Mesenchymal stem cell (in vitro differentiated cells and primary cell): Measurements from ENCODE around the gene NAALADL2.

Experiments
- DNase-seq: peaks from one replicate; pipeline ENCODE4 v3.0.0-alpha.2; 2013
- H2AFZ ChIP-seq: one replicate; pipeline ENCODE4 v1.6.1; 2013; ENCODE audit warnings: low read depth, mild to moderate bottlenecking, control low read depth, inconsistent platforms, low read length, moderate library complexity
- H2AK5ac ChIP-seq: 2 replicates; pipeline ENCODE4 v1.6.1; 2013; ENCODE audit warnings: low read length, moderate library complexity, mild to moderate bottlenecking, inconsistent platforms; ENCODE audit not compliant: severe bottlenecking
- H2BK120ac ChIP-seq: one replicate; pipeline ENCODE4 v1.6.1; 2013; ENCODE audit warnings: low read depth, mild to moderate bottlenecking, inconsistent platforms, low read length, moderate library complexity
- H2BK12ac ChIP-seq, 2 experiments: one replicate each; pipeline ENCODE4 v1.6.1; 2013; ENCODE audit warnings: inconsistent platforms in 2 of 2, low read length in 2 of 2, mild to moderate bottlenecking in 2 of 2, moderate library complexity in 2 of 2, control low read depth in 1 of 2
- H2BK15ac ChIP-seq: one replicate; pipeline ENCODE4 v1.6.1; 2013; ENCODE audit warnings: mild to moderate bottlenecking, low read depth, inconsistent platforms; ENCODE audit not compliant: poor library complexity, severe bottlenecking
- H2BK5ac ChIP-seq: 2 replicates; pipeline ENCODE4 v1.6.1; 2013; ENCODE audit warnings: low read depth, mild to moderate bottlenecking, low read length, control low read depth, inconsistent platforms; ENCODE audit not compliant: poor library complexity, severe bottlenecking
- H3K14ac ChIP-seq, 2 experiments: one replicate each; pipeline ENCODE4 v1.6.1; 2013; ENCODE audit warnings: inconsistent platforms in 2 of 2, low read length in 2 of 2, control low read depth in 1 of 2, mild to moderate bottlenecking in 1 of 2, moderate library complexity in 1 of 2
- H3K18ac ChIP-seq, 2 experiments: one replicate each; pipeline ENCODE4 v1.6.1; 2013; ENCODE audit warnings: inconsistent platforms in 2 of 2, low read length in 2 of 2, control low read depth in 1 of 2, low read depth in 1 of 2, mild to moderate bottlenecking in 1 of 2
- H3K23ac ChIP-seq, 2 experiments: one replicate each; pipeline ENCODE4 v1.6.1; 2013; ENCODE audit warnings: inconsistent platforms in 2 of 2, low read length in 2 of 2, mild to moderate bottlenecking in 2 of 2, moderate library complexity in 2 of 2, control low read depth in 1 of 2
- H3K27ac ChIP-seq: 2 replicates; pipeline ENCODE4 v1.5.1; 2013; ENCODE audit warnings: mild to moderate bottlenecking, moderate library complexity, low read length, control low read depth, inconsistent platforms; ENCODE audit not compliant: poor library complexity, severe bottlenecking
- H3K27me3 ChIP-seq, 2 experiments: 2 replicates each; pipeline versions ENCODE4 v1.6.1 to v1.7.0; 2013; ENCODE audit warnings: low read length in 2 of 2, mild to moderate bottlenecking in 2 of 2, moderate library complexity in 2 of 2, control low read depth in 1 of 2, inconsistent platforms in 1 of 2; ENCODE audit not compliant: control insufficient read depth in 1 of 2, insufficient read depth in 1 of 2
- H3K36me3 ChIP-seq, 2 experiments: 2 replicates each; pipeline versions ENCODE4 v1.6.1 to v1.7.0; 2013; ENCODE audit warnings: low read length in 2 of 2, control low read depth in 1 of 2, inconsistent platforms in 1 of 2, low read depth in 1 of 2, mild to moderate bottlenecking in 1 of 2; ENCODE audit not compliant: insufficient read depth in 2 of 2, control insufficient read depth in 1 of 2
- H3K4ac ChIP-seq, 2 experiments: one replicate each; pipeline ENCODE4 v1.6.1; 2013; ENCODE audit warnings: inconsistent platforms in 2 of 2, low read length in 2 of 2, mild to moderate bottlenecking in 2 of 2, moderate library complexity in 2 of 2, control low read depth in 1 of 2, low read depth in 1 of 2
- H3K4me1 ChIP-seq: 2 replicates; pipeline ENCODE4 v1.6.1; 2013; ENCODE audit warnings: low read depth, low read length, control low read depth; ENCODE audit not compliant: control insufficient read depth, insufficient read depth
- H3K4me2 ChIP-seq: 2 replicates; pipeline ENCODE4 v1.6.1; 2013; ENCODE audit warnings: low read length, mild to moderate bottlenecking, inconsistent platforms; ENCODE audit not compliant: poor library complexity, severe bottlenecking
- H3K4me3 ChIP-seq, 2 experiments: 2 replicates each; pipeline versions ENCODE4 v1.5.1 to v1.7.0; 2013; ENCODE audit warnings: low read length in 2 of 2, mild to moderate bottlenecking in 2 of 2, control low read depth in 1 of 2, low read depth in 1 of 2; ENCODE audit not compliant: insufficient read depth in 1 of 2
- H3K79me1 ChIP-seq: replicated peaks from 2 replicates; pipeline ENCODE4 v1.6.1; 2013; ENCODE audit warnings: mild to moderate bottlenecking, control low read depth, low read length, inconsistent platforms; ENCODE audit not compliant: poor library complexity, severe bottlenecking
- H3K9ac ChIP-seq: 2 replicates; pipeline ENCODE4 v1.7.0; 2013; ENCODE audit warnings: mild to moderate bottlenecking, low read length, moderate library complexity
- H3K9me3 ChIP-seq: 2 replicates; pipeline ENCODE4 v1.7.0; 2013; ENCODE audit warnings: mild to moderate bottlenecking, low read length; ENCODE audit not compliant: control insufficient read depth
- H4K8ac ChIP-seq: one replicate; pipeline ENCODE4 v1.6.1; 2013; ENCODE audit warnings: inconsistent platforms, mild to moderate bottlenecking, low read length, moderate library complexity
- H4K91ac ChIP-seq: one replicate; pipeline ENCODE4 v1.6.1; 2013; ENCODE audit warnings: mild to moderate bottlenecking, low read length, inconsistent platforms
- WGBS: methylation state at CpG from one replicate; pipeline ENCODE4 v1.1.7; 2013; ENCODE audit warnings: mixed read lengths; 5-methylcytosine and 5-hydroxymethylcytosine counted together

The NAALADL2 gene

GRCh38 chr3:175355801-175356335, 496.7 kb downstream of the NAALADL2 start:
- H2AFZ ChIP-seq = no peak overlapping the region
- no peak for DNase-seq
- WGBS = 100% methylated on average over 2 of the region's 3 CpGs
- H3K27ac ChIP-seq = no peak overlapping the region
- no peak overlapping the region for H4K8ac ChIP-seq
- H3K79me1 ChIP-seq = no peaks in the 10 kb centered on the region
- H3K14ac ChIP-seq = no peak overlapping the region
- H3K36me3 ChIP-seq = no peaks in the 10 kb centered on the region
- no peak overlapping the region for H2BK5ac ChIP-seq
- no peak overlapping the region for H3K9ac ChIP-seq
- H2BK12ac ChIP-seq = no peak overlapping the region
- H2BK120ac ChIP-seq = no peak overlapping the region
- H2BK15ac ChIP-seq = no peak overlapping the region
- H3K18ac ChIP-seq = peak overlapping the region in 1 of 2 experiments; percentile 8
- H3K4me2 ChIP-seq = no peak overlapping the region
- H3K9me3 ChIP-seq = no peaks in the 10 kb centered on the region
- H4K91ac ChIP-seq = no peak overlapping the region
- H2AK5ac ChIP-seq = no peak overlapping the region
- H3K4ac ChIP-seq = no peak overlapping the region
- no peaks in the 10 kb centered on the region for H3K4me1 ChIP-seq
- no peaks in the 10 kb centered on the region for H3K27me3 ChIP-seq
- H3K23ac ChIP-seq = no peak overlapping the region
- H3K4me3 ChIP-seq = no peak overlapping the region

DNA sequence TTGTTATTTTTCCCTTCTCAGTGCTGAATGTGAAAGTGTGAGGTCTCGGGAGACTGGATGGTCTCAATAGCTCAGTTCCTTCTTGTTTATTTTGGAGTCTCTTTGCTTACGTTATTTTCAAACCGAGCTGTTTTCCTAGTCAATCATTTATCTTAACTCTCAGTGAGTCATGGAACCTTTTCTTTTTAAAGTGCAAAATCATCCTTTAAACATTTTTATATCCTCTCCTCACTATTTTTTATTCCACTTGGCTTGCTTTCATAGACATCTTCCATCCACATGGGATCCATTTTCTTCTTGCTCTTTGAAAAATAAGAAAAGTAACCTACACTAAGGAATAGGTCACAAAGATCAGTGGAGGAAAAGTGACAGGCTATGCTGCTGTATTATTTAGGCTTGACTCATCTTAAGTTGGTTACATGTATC, 497.8 kb downstream of the NAALADL2 start:
- H3K4ac ChIP-seq = no peak overlapping the region
- no peak overlapping the region for H2BK5ac ChIP-seq
- H3K14ac ChIP-seq = no peak overlapping the region
- no peak overlapping the region for H4K91ac ChIP-seq
- no peak overlapping the region for H3K23ac ChIP-seq
- no peak overlapping the region for H3K27ac ChIP-seq
- H3K18ac ChIP-seq = no peak overlapping the region
- H3K9me3 ChIP-seq = no peaks in the 10 kb centered on the region
- no peak overlapping the region for H3K9ac ChIP-seq
- H2AK5ac ChIP-seq = no peak overlapping the region
- no peak overlapping the region for H2AFZ ChIP-seq
- no peak overlapping the region for H2BK12ac ChIP-seq
- H3K4me1 ChIP-seq = no peaks in the 10 kb centered on the region
- no peaks in the 10 kb centered on the region for H3K79me1 ChIP-seq
- H3K4me2 ChIP-seq = peak overlapping the region; percentile 43
- DNase-seq = peak; percentile 65
- WGBS = 0% methylated on average over 2 of the region's 3 CpGs
- no peak overlapping the region for H2BK15ac ChIP-seq
- H3K36me3 ChIP-seq = no peaks in the 10 kb centered on the region
- no peak overlapping the region for H3K4me3 ChIP-seq
- H3K27me3 ChIP-seq = no peaks in the 10 kb centered on the region
- H4K8ac ChIP-seq = no peak overlapping the region
- H2BK120ac ChIP-seq = no peak overlapping the region

DNA sequence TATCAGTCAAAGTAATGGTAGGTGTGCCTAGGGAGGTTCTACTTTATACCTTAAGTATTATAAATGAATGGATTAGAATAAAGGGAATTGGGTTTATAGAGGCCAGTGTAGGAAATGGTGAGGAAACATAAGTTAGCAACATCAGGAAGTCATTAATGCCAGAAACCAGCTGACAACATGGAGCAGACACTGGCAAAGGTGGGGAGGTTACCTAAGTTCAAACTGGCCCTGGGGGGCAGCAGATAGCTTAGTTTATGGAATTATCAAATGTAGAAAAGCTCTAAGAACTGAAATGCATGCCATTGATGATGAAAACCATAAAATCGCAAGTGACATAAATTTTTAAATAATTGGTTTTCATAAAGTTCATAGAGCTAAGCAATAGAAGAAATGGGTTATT, 498.6 kb downstream of the NAALADL2 start:
- Histone ChIP-seq H3K23ac (no peak overlapping the region), H2AK5ac (no peak overlapping the region), H3K14ac (no peak overlapping the region), H3K79me1 (no peaks in the 10 kb centered on the region), H3K9ac (no peak overlapping the region), H2BK5ac (no peak overlapping the region), H3K27ac (no peak overlapping the region), H2BK15ac (no peak overlapping the region), H3K4me1 (no peaks in the 10 kb centered on the region), H3K27me3 (no peaks in the 10 kb centered on the region), H3K9me3 (peaks cover 4% of the 10 kb centered on the region), H4K8ac (no peak overlapping the region), H3K4me3 (no peak overlapping the region), H2AFZ (no peak overlapping the region), H2BK12ac (no peak overlapping the region), H3K18ac (peak overlapping the region in 1 of 2 experiments; percentile 21), H3K36me3 (no peaks in the 10 kb centered on the region), H3K4ac (no peak overlapping the region), H4K91ac (no peak overlapping the region), H3K4me2 (no peak overlapping the region), H2BK120ac (no peak overlapping the region)
- DNase-seq = no peak
- WGBS = no CpG with 5 or more reads among the region's 1 CpG

DNA sequence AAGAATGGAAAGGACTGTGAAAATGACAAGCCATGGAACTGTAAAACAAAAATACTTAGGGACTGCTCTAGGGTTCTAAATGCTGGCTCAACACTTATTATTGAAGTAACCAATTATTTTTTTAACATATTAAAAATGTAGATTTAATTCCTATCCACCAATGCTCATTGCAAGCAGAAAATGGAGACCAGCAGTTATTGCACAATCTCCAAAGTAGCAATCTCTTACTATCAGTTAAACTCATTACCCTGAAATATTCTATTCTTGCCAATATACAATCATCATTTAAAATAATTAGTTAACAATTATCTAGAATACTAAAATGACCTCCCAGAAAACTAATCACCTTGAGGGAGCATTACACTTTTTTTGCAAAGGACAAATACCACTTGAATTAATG, 499.8 kb downstream of the NAALADL2 start:
- Histone ChIP-seq H4K91ac (no peak overlapping the region), H3K27ac (no peak overlapping the region), H3K27me3 (no peaks in the 10 kb centered on the region), H2BK120ac (no peak overlapping the region), H3K18ac (no peak overlapping the region), H3K4me2 (no peak overlapping the region), H2BK5ac (no peak overlapping the region), H3K4me1 (no peaks in the 10 kb centered on the region), H2AFZ (no peak overlapping the region), H2BK12ac (no peak overlapping the region), H4K8ac (no peak overlapping the region), H3K23ac (no peak overlapping the region), H3K14ac (no peak overlapping the region), H2AK5ac (no peak overlapping the region), H3K79me1 (no peaks in the 10 kb centered on the region), H3K36me3 (no peaks in the 10 kb centered on the region), H3K9ac (no peak overlapping the region), H2BK15ac (no peak overlapping the region), H3K9me3 (peaks cover 5% of the 10 kb centered on the region), H3K4me3 (no peak overlapping the region), H3K4ac (no peak overlapping the region)
- DNase-seq = no peak
